ENCODE measurements around the gene POLR3GL. TPM values are rescaled to one million over a fixed set of nuclear protein-coding genes. Genes with fewer than 3 reads are reported as not detected.
A peak's percentile ranks its signal among the peaks of the same experiment; 100 is the strongest.

The POLR3GL gene
- total and polyA plus RNA-seq, 7 experiments from 2014 or later = 20.7 to 113 (median 33.9) TPM

DNA sequence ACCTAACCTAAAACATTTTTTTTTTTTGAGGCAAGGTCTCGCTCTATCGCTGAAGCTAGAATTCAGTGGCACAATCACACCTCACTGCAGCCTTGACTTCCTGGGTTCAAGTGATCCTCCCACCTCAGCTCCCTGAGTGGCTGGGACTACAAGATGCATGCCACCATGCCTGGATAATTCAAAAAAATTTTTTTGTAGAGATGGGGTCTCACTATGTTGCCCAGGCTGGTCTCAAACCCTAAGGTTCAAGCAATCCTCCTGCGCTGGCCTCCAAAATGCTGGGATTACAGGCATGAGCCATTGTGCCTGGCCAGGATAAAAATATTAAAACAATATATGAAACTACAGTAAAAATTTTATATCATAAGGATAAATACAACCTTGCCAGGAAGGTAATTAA, 11.6 kb upstream of the POLR3GL start:
- no peaks in the 10 kb centered on the region for H3K27me3 ChIP-seq (ENCODE audit: control insufficient read depth in 2 of 2, insufficient read depth in 2 of 2, low read length in 2 of 2)
- peaks cover 0 to 8% (median 0%) of the 10 kb centered on the region in 3 experiments for H3K36me3 ChIP-seq (ENCODE audit: control insufficient read depth in 2 of 3, insufficient read depth in 3 of 3, low read length in 3 of 3)
- ChIA-PET POLR2A (interaction anchor here (4.0 kb wide), 1 partner anchor 11 kb away, joined by 25 read pairs; the partner anchor contains the start of genes ANKRD34A and POLR3GL), CTCF (interaction anchor here (0.5 kb wide), 1 partner anchor 10 kb away, joined by 3 read pairs; no protein-coding TSS in a partner anchor)
- ATAC-seq = no peak
- Mint-ChIP-seq H3K27me3 (no peaks in the 10 kb centered on the region), H3K4me3 (no peak overlapping the region), H3K36me3 (peaks cover 0 to 36% (median 15%) of the 10 kb centered on the region in 5 donors), H3K27ac (peak overlapping the region in 3 of 9 donors; percentile 34 to 50 (median 49)), H3K9me3 (peaks cover 0 to 1% (median 0%) of the 10 kb centered on the region in 11 donors), H3K4me1 (peaks cover 54 to 86% (median 74%) of the 10 kb centered on the region in 7 donors)
- no peak for DNase-seq
- H3K4me3 ChIP-seq (ENCODE audit: low read length) = no peak overlapping the region
- intact Hi-C loops (cut with micrococcal nuclease) = no loop called here
- no peaks in the 10 kb centered on the region for H3K9me3 ChIP-seq (ENCODE audit: control insufficient read depth in 2 of 3, low read length in 3 of 3)
- H3K4me1 ChIP-seq (ENCODE audit: control insufficient read depth in 2 of 2, insufficient read depth in 2 of 2, low read length in 2 of 2) = peaks cover 39 to 55% of the 10 kb centered on the region in 2 donors
- H3K27ac ChIP-seq (ENCODE audit: low read depth, low read length) = no peak overlapping the region

GRCh38 chr1:145953861-145954260, 10.6 kb upstream of the POLR3GL start:
- Histone ChIP-seq H3K4me1 (ENCODE audit: control insufficient read depth in 2 of 2, insufficient read depth in 2 of 2, low read length in 2 of 2) (peaks cover 48 to 62% of the 10 kb centered on the region in 2 donors), H3K36me3 (ENCODE audit: control insufficient read depth in 2 of 3, insufficient read depth in 3 of 3, low read length in 3 of 3) (peaks cover 0 to 3% (median 0%) of the 10 kb centered on the region in 3 experiments), H3K9me3 (ENCODE audit: control insufficient read depth in 2 of 3, low read length in 3 of 3) (no peaks in the 10 kb centered on the region), H3K4me3 (ENCODE audit: low read length) (no peak overlapping the region), H3K27ac (ENCODE audit: low read depth, low read length) (no peak overlapping the region), H3K27me3 (ENCODE audit: control insufficient read depth in 2 of 2, insufficient read depth in 2 of 2, low read length in 2 of 2) (no peaks in the 10 kb centered on the region)
- ChIA-PET CTCF (interaction anchor here (0.7 kb wide), 1 partner anchor 10 kb away, joined by 3 read pairs; the partner anchor contains the start of gene ANKRD34A), POLR2A (interaction anchor here (1.2 to 6.0 kb wide), 4 partner anchors 8 to 35 kb away, joined by 3 to 137 read pairs (median 14); partner anchors contain the start of genes ANKRD34A, PEX11B, POLR3GL and RBM8A)
- Mint-ChIP-seq H3K4me3 (peak overlapping the region in 8 of 10 donors; percentile 16 to 99 (median 68)), H3K27me3 (no peaks in the 10 kb centered on the region), H3K9me3 (peaks cover 0 to 1% (median 0%) of the 10 kb centered on the region in 11 donors), H3K4me1 (peaks cover 64 to 89% (median 74%) of the 10 kb centered on the region in 7 donors), H3K36me3 (peaks cover 0 to 36% (median 15%) of the 10 kb centered on the region in 5 donors), H3K27ac (peak overlapping the region in 5 of 9 donors; percentile 19 to 57 (median 49))
- ATAC-seq (no peak), DNase-seq (no peak)
- intact Hi-C loops (cut with micrococcal nuclease) = no loop called here

- Histone ChIP-seq H3K4me1 (ENCODE audit: control insufficient read depth in 2 of 2, insufficient read depth in 2 of 2, low read length in 2 of 2) (peaks cover 45 to 74% of the 10 kb centered on the region in 2 donors), H3K9me3 (ENCODE audit: control insufficient read depth in 2 of 3, low read length in 3 of 3) (no peaks in the 10 kb centered on the region), H3K27me3 (ENCODE audit: control insufficient read depth in 2 of 2, insufficient read depth in 2 of 2, low read length in 2 of 2) (no peaks in the 10 kb centered on the region), H3K4me3 (ENCODE audit: low read length) (peak overlapping the region; percentile 70), H3K36me3 (ENCODE audit: control insufficient read depth in 2 of 3, insufficient read depth in 3 of 3, low read length in 3 of 3) (no peaks in the 10 kb centered on the region), H3K27ac (ENCODE audit: low read depth, low read length) (peak overlapping the region; percentile 94)
- Mint-ChIP-seq H3K4me1 (peaks cover 64 to 89% (median 74%) of the 10 kb centered on the region in 7 donors), H3K27me3 (no peaks in the 10 kb centered on the region), H3K9me3 (peaks cover 0 to 1% (median 0%) of the 10 kb centered on the region in 11 donors), H3K27ac (peak overlapping the region in 6 of 9 donors; percentile 2 to 65 (median 6)), H3K4me3 (peak overlapping the region; percentile 22 to 99 (median 91)), H3K36me3 (peaks cover 0 to 27% (median 11%) of the 10 kb centered on the region in 5 donors)
- DNase-seq = no peak
- intact Hi-C loops (cut with micrococcal nuclease) = no loop called here
- ChIA-PET POLR2A (interaction anchor here (0.6 to 6.0 kb wide), 6 partner anchors 9 to 38 kb away, joined by 3 to 137 read pairs (median 17); partner anchors contain the start of genes ANKRD34A, PEX11B, POLR3GL and RBM8A), CTCF (interaction anchor here (1.9 kb wide), 1 partner anchor 52 kb away, joined by 3 read pairs; no protein-coding TSS in a partner anchor)
- ATAC-seq = no peak
These were observed 9.1 kb upstream of the POLR3GL start for GRCh38 chr1:145955436-145955835.

- H3K36me3 ChIP-seq (ENCODE audit: control insufficient read depth in 2 of 3, insufficient read depth in 3 of 3, low read length in 3 of 3) = no peaks in the 10 kb centered on the region
- POLR2A ChIA-PET = interaction anchor here (0.6 to 6.0 kb wide), 14 partner anchors 8 to 80 kb away, joined by 3 to 137 read pairs (median 9); partner anchors contain the start of genes ANKRD34A, PEX11B, POLR3GL and RBM8A
These were observed 8.1 kb upstream of the POLR3GL start for GRCh38 chr1:145956361-145956760.

GRCh38 chr1:145956781-145957442, 7.6 kb upstream of the POLR3GL start:
- POLR2A ChIA-PET = interaction anchor here (0.6 to 6.0 kb wide), 24 partner anchors 7 to 98 kb away, joined by 3 to 137 read pairs (median 8); partner anchors contain the start of genes ANKRD34A, PEX11B, PIAS3 and POLR3GL
- peaks cover 0 to 22% (median 4%) of the 10 kb centered on the region in 5 donors for H3K36me3 Mint-ChIP-seq
- intact Hi-C loops (cut with micrococcal nuclease) = loop anchor here (1.0 to 2.0 kb wide), 6 partner anchors 7 to 98 kb away; partner anchors contain the start of genes ANKRD34A (in 1 of the 2), PIAS3 (in 1 of the 2), POLR3GL (in 1 of the 2) and RBM8A (in 1 of the 2)
- CTCF ChIA-PET = interaction anchor here (0.5 to 2.2 kb wide), 5 partner anchors 20 to 98 kb away, joined by 3 to 20 read pairs (median 7); partner anchors contain the start of genes PIAS3 and RBM8A
- Histone ChIP-seq H3K36me3 (ENCODE audit: control insufficient read depth in 2 of 3, insufficient read depth in 3 of 3, low read length in 3 of 3) (no peaks in the 10 kb centered on the region), H3K9me3 (ENCODE audit: control insufficient read depth in 2 of 3, low read length in 3 of 3) (no peaks in the 10 kb centered on the region), H3K4me1 (ENCODE audit: control insufficient read depth in 2 of 2, insufficient read depth in 2 of 2, low read length in 2 of 2) (peaks cover 35 to 62% of the 10 kb centered on the region in 2 donors), H3K27me3 (ENCODE audit: control insufficient read depth in 2 of 2, insufficient read depth in 2 of 2, low read length in 2 of 2) (no peaks in the 10 kb centered on the region), H3K27ac (ENCODE audit: low read depth, low read length) (peak overlapping the region; percentile 94), H3K4me3 (ENCODE audit: low read length) (peak overlapping the region; percentile 70)
- peak overlapping the region; percentile 87 to 98 (median 92) for H3K27ac Mint-ChIP-seq
- DNase-seq (peak in 3 of 9 donors; percentile 27 to 33 (median 29)), ATAC-seq (no peak)
- H3K4me3 Mint-ChIP-seq = peak overlapping the region; percentile 88 to 99 (median 98)
- peaks cover 0 to 1% (median 0%) of the 10 kb centered on the region in 11 donors for H3K9me3 Mint-ChIP-seq
- peaks cover 61 to 74% (median 68%) of the 10 kb centered on the region in 7 donors for H3K4me1 Mint-ChIP-seq
- peaks cover 0 to 3% (median 0%) of the 10 kb centered on the region in 5 donors for H3K27me3 Mint-ChIP-seq

More at GRCh38 chr1:145956361-145956760, 8.1 kb upstream of the POLR3GL start:
- H3K27me3 ChIP-seq (ENCODE audit: control insufficient read depth in 2 of 2, insufficient read depth in 2 of 2, low read length in 2 of 2) = no peaks in the 10 kb centered on the region
- CTCF ChIA-PET = interaction anchor here (0.5 to 1.9 kb wide), 2 partner anchors 51 to 86 kb away, joined by 3 read pairs; no protein-coding TSS in a partner anchor
- no peaks in the 10 kb centered on the region for H3K9me3 ChIP-seq (ENCODE audit: control insufficient read depth in 2 of 3, low read length in 3 of 3)
- no peak for ATAC-seq
- intact Hi-C loops (cut with micrococcal nuclease) = loop anchor here (1.0 to 2.0 kb wide), 2 partner anchors 8 to 14 kb away; partner anchors contain the start of genes ANKRD34A (in 1 of the 2) and POLR3GL (in 1 of the 2)
- H3K4me1 ChIP-seq (ENCODE audit: control insufficient read depth in 2 of 2, insufficient read depth in 2 of 2, low read length in 2 of 2) = peaks cover 38 to 67% of the 10 kb centered on the region in 2 donors
- H3K4me3 ChIP-seq (ENCODE audit: low read length) = peak overlapping the region; percentile 70
- peak overlapping the region; percentile 88 to 99 (median 98) for H3K4me3 Mint-ChIP-seq
- no peak for DNase-seq
- H3K4me1 Mint-ChIP-seq = peaks cover 62 to 79% (median 69%) of the 10 kb centered on the region in 7 donors
- H3K9me3 Mint-ChIP-seq = peaks cover 0 to 1% (median 0%) of the 10 kb centered on the region in 11 donors
- H3K27ac ChIP-seq (ENCODE audit: low read depth, low read length) = peak overlapping the region; percentile 94
- H3K27me3 Mint-ChIP-seq = no peaks in the 10 kb centered on the region
- H3K36me3 Mint-ChIP-seq = peaks cover 0 to 26% (median 8%) of the 10 kb centered on the region in 5 donors
- H3K27ac Mint-ChIP-seq = peak overlapping the region; percentile 87 to 98 (median 92)
